Trophoblast cell (in vitro differentiated cells and primary cell): ENCODE data around the gene TBRG1.

Experiments used
- DNase-seq, 2 donors: peaks; one replicate each; pipeline ENCODE4 v3.0.0-alpha.2; 2016
- H2AFZ ChIP-seq: 2 replicates; pipeline ENCODE4 v1.6.1; 2013; ENCODE audit warnings: low read length, moderate library complexity, mild to moderate bottlenecking; ENCODE audit not compliant: insufficient read depth, poor library complexity
- H2AK5ac ChIP-seq: 2 replicates; pipeline ENCODE4 v1.6.1; 2013; ENCODE audit warnings: mild to moderate bottlenecking, low read length
- H2BK120ac ChIP-seq: 2 replicates; pipeline ENCODE4 v1.6.1; 2013; ENCODE audit warnings: low read length, mild to moderate bottlenecking, moderate library complexity; ENCODE audit not compliant: insufficient read depth, poor library complexity
- H2BK12ac ChIP-seq: 2 replicates; pipeline ENCODE4 v1.6.1; 2013; ENCODE audit warnings: mild to moderate bottlenecking, low read length, moderate library complexity
- H2BK5ac ChIP-seq: 2 replicates; pipeline ENCODE4 v1.6.1; 2013; ENCODE audit warnings: low read length, low read depth, moderate library complexity, mild to moderate bottlenecking; ENCODE audit not compliant: poor library complexity
- H3K14ac ChIP-seq: 2 replicates; pipeline ENCODE4 v1.6.1; 2013; ENCODE audit warnings: mild to moderate bottlenecking, low read length
- H3K18ac ChIP-seq: 2 replicates; pipeline ENCODE4 v1.6.1; 2013; ENCODE audit warnings: mild to moderate bottlenecking, low read length
- H3K23ac ChIP-seq: 2 replicates; pipeline ENCODE4 v1.6.1; 2013; ENCODE audit warnings: low read length
- H3K27ac ChIP-seq: 2 replicates; pipeline ENCODE4 v1.5.1; 2013; ENCODE audit warnings: low read depth, mild to moderate bottlenecking, inconsistent platforms, low read length, moderate library complexity
- H3K27me3 ChIP-seq: 2 replicates; pipeline ENCODE4 v1.6.1; 2013; ENCODE audit warnings: inconsistent platforms, mild to moderate bottlenecking, low read length, moderate library complexity; ENCODE audit not compliant: insufficient read depth
- H3K36me3 ChIP-seq, 2 experiments: 1 replicate in 1 of 2; 2 replicates in 1 of 2; pipeline ENCODE4 v1.6.1; 2013; ENCODE audit warnings: low read length in 2 of 2, mild to moderate bottlenecking in 2 of 2, moderate library complexity in 1 of 2; ENCODE audit not compliant: insufficient read depth in 2 of 2, control insufficient read depth in 1 of 2
- H3K4ac ChIP-seq: 2 replicates; pipeline ENCODE4 v1.6.1; 2013; ENCODE audit warnings: low read depth, mild to moderate bottlenecking, low read length, moderate library complexity
- H3K4me1 ChIP-seq, 2 experiments: 1 replicate in 1 of 2; 2 replicates in 1 of 2; pipeline ENCODE4 v1.6.1; 2013; ENCODE audit warnings: low read length in 2 of 2, mild to moderate bottlenecking in 2 of 2, moderate library complexity in 1 of 2; ENCODE audit not compliant: insufficient read depth in 2 of 2, control insufficient read depth in 1 of 2
- H3K4me2 ChIP-seq: 2 replicates; pipeline ENCODE4 v1.6.1; 2013; ENCODE audit warnings: inconsistent platforms, mild to moderate bottlenecking, low read length, moderate library complexity
- H3K4me3 ChIP-seq: 2 replicates; pipeline ENCODE4 v1.5.1; 2013; ENCODE audit warnings: mild to moderate bottlenecking, low read depth, low read length, inconsistent platforms
- H3K79me1 ChIP-seq: one replicate; pipeline ENCODE4 v1.6.1; 2013; ENCODE audit warnings: low read length
- H3K79me2 ChIP-seq: 2 replicates; pipeline ENCODE4 v1.6.1; 2013; ENCODE audit warnings: low read length, mild to moderate bottlenecking; ENCODE audit not compliant: control insufficient read depth, insufficient read depth, poor library complexity
- H3K9ac ChIP-seq: 2 replicates; pipeline ENCODE4 v1.6.1; 2013; ENCODE audit warnings: mild to moderate bottlenecking, low read length
- H3K9me3 ChIP-seq: 2 replicates; pipeline ENCODE4 v1.6.1; 2013; ENCODE audit warnings: low read depth, mild to moderate bottlenecking, control low read depth, inconsistent platforms, low read length; ENCODE audit not compliant: insufficient read depth
- H4K12ac ChIP-seq: 2 replicates; pipeline ENCODE4 v1.6.1; 2013; ENCODE audit warnings: low read depth, mild to moderate bottlenecking, low read length, moderate library complexity
- H4K8ac ChIP-seq: 2 replicates; pipeline ENCODE4 v1.6.1; 2013; ENCODE audit warnings: low read depth, mild to moderate bottlenecking, low read length, moderate library complexity
- H4K91ac ChIP-seq: one replicate; pipeline ENCODE4 v1.6.1; 2013; ENCODE audit warnings: low read depth, mild to moderate bottlenecking, low read length, moderate library complexity
- WGBS: extraction: QIAGEN DNeasy Blood & Tissue Kit; methylation state at CpG from one replicate; pipeline ENCODE4 v1.1.7; 2013; ENCODE audit warnings: missing lambda C conversion rate; ENCODE audit not compliant: insufficient read length, insufficient coverage; ENCODE audit errors: extremely low coverage; 5-methylcytosine and 5-hydroxymethylcytosine counted together

The TBRG1 gene

DNA sequence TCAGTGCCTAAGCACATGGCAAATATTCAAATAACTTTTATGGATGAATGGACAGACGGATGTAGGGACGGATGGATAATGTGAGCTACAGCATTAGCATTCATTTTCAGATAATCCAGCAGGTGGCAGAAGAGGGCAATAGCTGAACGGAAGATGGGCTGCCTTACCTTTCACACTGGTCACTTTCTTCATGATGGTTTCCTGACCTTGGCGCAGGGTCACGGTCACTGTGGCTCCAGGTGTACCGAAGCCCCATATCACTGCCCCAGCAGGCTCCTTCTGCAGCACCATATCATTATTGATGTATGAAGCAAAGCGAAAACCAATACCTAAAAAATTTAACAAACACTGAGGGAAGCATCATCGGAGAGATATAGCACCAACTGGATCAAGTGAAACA lies 46.5 kb downstream of the TBRG1 start:
- no peak overlapping the region for H3K14ac ChIP-seq
- H3K4ac ChIP-seq, result no peak overlapping the region
- no peak overlapping the region for H2AK5ac ChIP-seq
- no CpG with 5 or more reads among the region's 8 CpGs for WGBS
- no peak overlapping the region for H4K8ac ChIP-seq
- H4K91ac ChIP-seq, result no peak overlapping the region
- H2BK12ac ChIP-seq, result no peak overlapping the region
- H3K36me3 ChIP-seq, result no peaks in the 10 kb centered on the region
- no peak overlapping the region for H2BK120ac ChIP-seq
- H2BK5ac ChIP-seq, result no peak overlapping the region
- no peaks in the 10 kb centered on the region for H3K9me3 ChIP-seq
- no peak overlapping the region for H3K4me3 ChIP-seq
- no peak overlapping the region for H3K9ac ChIP-seq
- no peak overlapping the region for H3K23ac ChIP-seq
- H3K4me1 ChIP-seq, result peaks cover 0 to 4% of the 10 kb centered on the region in 2 experiments
- H3K18ac ChIP-seq, result no peak overlapping the region
- H3K79me2 ChIP-seq, result peaks cover 2% of the 10 kb centered on the region
- H3K79me1 ChIP-seq, result peaks cover 2% of the 10 kb centered on the region
- DNase-seq, result peak; percentile 24 to 70
- no peak overlapping the region for H3K27ac ChIP-seq
- no peak overlapping the region for H4K12ac ChIP-seq
- H3K4me2 ChIP-seq, result no peak overlapping the region
- H3K27me3 ChIP-seq, result no peaks in the 10 kb centered on the region
- H2AFZ ChIP-seq, result no peak overlapping the region

DNA sequence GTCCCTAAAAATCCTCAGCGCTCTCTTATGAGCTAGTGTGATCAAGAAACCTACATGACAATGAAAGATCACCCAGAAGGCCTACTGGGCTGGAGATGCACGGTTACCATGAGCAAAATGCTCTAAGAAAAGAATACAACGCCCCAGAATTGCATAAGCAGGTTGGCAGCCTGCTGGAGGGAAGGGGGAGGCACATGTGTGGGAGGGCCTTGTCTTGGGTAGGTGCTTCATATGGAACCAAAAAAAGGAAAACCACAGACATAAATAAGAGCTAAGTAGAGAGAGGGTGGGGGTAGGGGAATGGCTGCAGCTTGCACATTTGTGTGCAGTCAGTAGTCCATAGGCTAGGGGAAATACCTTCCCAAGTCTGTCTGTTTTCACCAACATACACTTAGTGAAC lies 48.1 kb downstream of the TBRG1 start:
- no peak overlapping the region for H2BK120ac ChIP-seq
- WGBS, result no CpG with 5 or more reads among the region's 3 CpGs
- no peaks in the 10 kb centered on the region for H3K36me3 ChIP-seq
- no peak overlapping the region for H3K18ac ChIP-seq
- H3K27me3 ChIP-seq, result no peaks in the 10 kb centered on the region
- H4K12ac ChIP-seq, result no peak overlapping the region
- peaks cover 2% of the 10 kb centered on the region for H3K79me2 ChIP-seq
- no peak overlapping the region for H3K4me2 ChIP-seq
- no peak overlapping the region for H3K4ac ChIP-seq
- H3K4me3 ChIP-seq, result no peak overlapping the region
- no peak overlapping the region for H3K27ac ChIP-seq
- no peak overlapping the region for H3K9ac ChIP-seq
- no peak overlapping the region for H4K8ac ChIP-seq
- H2BK5ac ChIP-seq, result no peak overlapping the region
- no peak overlapping the region for H3K23ac ChIP-seq
- no peak for DNase-seq
- no peaks in the 10 kb centered on the region for H3K9me3 ChIP-seq
- no peak overlapping the region for H2AFZ ChIP-seq
- H3K79me1 ChIP-seq, result peaks cover 2% of the 10 kb centered on the region
- no peak overlapping the region for H2AK5ac ChIP-seq
- H3K4me1 ChIP-seq, result peaks cover 0 to 6% of the 10 kb centered on the region in 2 experiments
- H2BK12ac ChIP-seq, result no peak overlapping the region
- no peak overlapping the region for H4K91ac ChIP-seq
- no peak overlapping the region for H3K14ac ChIP-seq

DNA sequence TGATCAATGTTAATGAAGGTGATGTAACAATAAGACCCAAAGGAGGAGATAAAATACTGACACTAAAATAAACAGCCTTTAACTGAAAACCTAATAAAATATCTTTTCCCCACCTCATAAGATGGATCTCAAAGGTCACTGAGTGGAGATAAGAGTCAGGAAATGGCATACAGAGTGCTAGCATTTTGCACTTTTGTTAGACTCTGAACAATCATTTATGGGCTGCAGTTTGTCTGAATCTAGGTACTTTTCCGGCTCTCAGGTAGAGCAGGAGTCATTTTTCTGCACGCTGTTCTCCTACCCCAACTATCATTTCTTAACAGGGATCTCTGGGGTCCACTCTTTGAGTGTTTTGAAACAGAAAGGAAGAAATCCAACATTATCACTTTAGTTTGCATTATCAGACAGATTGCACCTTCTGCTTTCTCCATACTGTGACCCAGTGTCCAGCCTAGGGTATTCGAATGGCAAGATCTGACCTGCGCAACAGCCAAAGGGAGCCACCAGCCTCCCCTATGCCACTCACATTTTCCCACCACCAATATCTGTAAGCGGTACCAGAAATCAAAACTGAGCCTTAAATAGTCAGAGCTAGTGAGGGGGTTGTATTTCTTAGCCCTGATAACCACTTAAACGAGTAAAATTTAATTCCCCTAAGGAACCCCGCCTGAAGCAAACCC lies 50.0 kb downstream of the TBRG1 start:
- Histone ChIP-seq H3K79me2 (peaks cover 2% of the 10 kb centered on the region), H3K18ac (no peak overlapping the region), H3K27me3 (no peaks in the 10 kb centered on the region), H2BK120ac (no peak overlapping the region), H3K23ac (no peak overlapping the region), H3K4me2 (peak overlapping the region; percentile 87), H3K36me3 (no peaks in the 10 kb centered on the region), H3K27ac (no peak overlapping the region), H3K4ac (no peak overlapping the region), H3K14ac (no peak overlapping the region), H3K9me3 (no peaks in the 10 kb centered on the region), H4K91ac (no peak overlapping the region), H2BK5ac (no peak overlapping the region), H3K4me3 (no peak overlapping the region), H3K4me1 (peaks cover 0 to 6% of the 10 kb centered on the region in 2 experiments), H3K79me1 (peaks cover 2% of the 10 kb centered on the region), H2AK5ac (no peak overlapping the region), H4K12ac (no peak overlapping the region), H3K9ac (no peak overlapping the region), H4K8ac (peak overlapping the region; percentile 93), H2AFZ (peak overlapping the region; percentile 95), H2BK12ac (no peak overlapping the region)
- no CpG with 5 or more reads among the region's 7 CpGs for WGBS
- DNase-seq, result no peak

DNA sequence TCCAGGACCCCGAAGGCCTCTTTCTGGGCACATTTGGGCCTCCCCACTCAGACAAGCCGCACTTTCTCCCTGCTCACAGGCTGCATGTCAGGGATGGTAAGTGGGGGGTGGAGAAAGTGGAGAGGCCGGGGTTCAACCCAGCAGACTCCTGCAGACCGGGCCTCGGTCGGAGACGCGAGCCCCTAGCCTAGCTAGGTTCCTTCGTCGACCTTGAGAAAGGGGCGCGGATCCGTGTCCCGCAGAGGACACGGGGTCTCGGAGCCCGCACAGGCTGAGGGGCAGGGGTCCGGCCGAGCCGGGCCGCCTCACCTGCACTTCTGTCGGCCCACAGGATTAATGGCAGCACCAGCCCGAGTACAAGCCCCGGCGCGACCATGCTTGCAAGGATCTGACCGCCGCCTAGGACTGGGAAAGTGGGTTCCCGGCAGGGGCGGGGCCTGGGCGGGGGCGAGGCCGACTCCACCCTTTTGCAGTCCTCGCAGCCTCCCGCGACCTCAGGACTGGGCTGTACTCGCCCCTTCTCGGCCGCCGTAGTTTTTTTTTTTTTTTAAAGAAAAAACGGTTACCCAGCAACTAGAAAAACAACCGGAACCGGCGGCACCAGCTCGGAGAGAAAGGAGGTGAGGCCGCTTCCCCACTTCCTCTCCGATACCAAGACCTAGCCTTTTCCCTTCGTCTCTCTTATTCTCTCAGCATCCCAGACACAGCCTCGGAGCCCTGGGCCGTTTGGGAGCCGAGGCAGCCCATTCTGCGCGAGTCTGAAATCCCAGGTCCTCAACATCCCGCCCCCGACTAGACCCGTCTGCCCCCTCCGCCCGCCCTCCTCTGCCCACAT lies 50.9 kb downstream of the TBRG1 start, which contains the start of the genes SIAE and SPA17:
SIAE (minus strand) TSS at position 407 of the 835 bp plus-strand sequence; CDS start at position 376, 31 bp downstream.
SPA17 (plus strand) TSS at position 572 of the 835 bp plus-strand sequence. CDS start 1,361 bp downstream, outside the sequence.
- H3K79me2 ChIP-seq, result peaks cover 2% of the 10 kb centered on the region
- peak within 1 kb of the TSS; percentile 66 for H4K91ac ChIP-seq
- peak within 1 kb of the TSS; percentile 93 for H4K8ac ChIP-seq
- H2AFZ ChIP-seq, result peak within 1 kb of the TSS; percentile 95
- H3K4me1 ChIP-seq, result peaks cover 0 to 6% of the 10 kb centered on the region in 2 experiments
- no peaks in the 10 kb centered on the region for H3K27me3 ChIP-seq
- no peak within 1 kb of the TSS for H3K27ac ChIP-seq
- no peak within 1 kb of the TSS for H3K23ac ChIP-seq
- H2BK120ac ChIP-seq, result peak within 1 kb of the TSS; percentile 93
- peaks cover 2% of the 10 kb centered on the region for H3K79me1 ChIP-seq
- H2BK12ac ChIP-seq, result no peak within 1 kb of the TSS
- peak within 1 kb of the TSS; percentile 21 for H3K4ac ChIP-seq
- no CpG with 5 or more reads among the region's 58 CpGs for WGBS
- H3K36me3 ChIP-seq, result no peaks in the 10 kb centered on the region
- peak; percentile 84 to 95 for DNase-seq
- no peaks in the 10 kb centered on the region for H3K9me3 ChIP-seq
- no peak within 1 kb of the TSS for H2AK5ac ChIP-seq
- H3K14ac ChIP-seq, result peak within 1 kb of the TSS; percentile 86
- H3K4me3 ChIP-seq, result peak within 1 kb of the TSS; percentile 86
- H3K18ac ChIP-seq, result peak within 1 kb of the TSS; percentile 82
- H4K12ac ChIP-seq, result peak within 1 kb of the TSS; percentile 67
- peak within 1 kb of the TSS; percentile 80 for H3K9ac ChIP-seq
- H2BK5ac ChIP-seq, result no peak within 1 kb of the TSS
- peak within 1 kb of the TSS; percentile 87 for H3K4me2 ChIP-seq
